HS-27A (cell line): ENCODE data around the gene GINS2.

Experiments used
- DNase-seq: peaks from one replicate; pipeline ENCODE4 v3.0.0-alpha.2; 2012; ENCODE audit warnings: low read depth, missing footprints

Gene GINS2

GRCh38 chr16:85667841-85668413 is 20.8 kb downstream of the GINS2 start:
- DNase-seq, result no peak

DNA sequence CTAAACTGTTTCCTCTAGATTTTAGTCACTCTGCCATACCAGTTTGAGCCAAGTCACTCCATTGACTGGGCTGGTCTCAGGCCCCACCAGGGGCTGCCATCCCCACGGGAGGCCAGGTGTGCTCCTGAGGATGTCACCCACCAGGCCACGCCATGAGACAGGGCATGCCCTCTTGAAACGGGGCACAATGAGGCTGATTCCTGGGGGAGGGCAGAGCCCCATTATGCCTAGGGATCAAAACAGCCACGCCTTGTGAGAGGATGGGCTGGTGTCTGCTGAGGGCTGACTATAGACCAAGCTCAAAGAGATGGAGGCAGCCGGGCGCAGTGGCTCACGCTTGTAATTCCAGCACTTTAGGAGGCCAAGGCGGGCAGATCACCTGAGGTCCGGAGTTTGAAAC is 21.5 kb downstream of the GINS2 start:
- no peak for DNase-seq

DNA sequence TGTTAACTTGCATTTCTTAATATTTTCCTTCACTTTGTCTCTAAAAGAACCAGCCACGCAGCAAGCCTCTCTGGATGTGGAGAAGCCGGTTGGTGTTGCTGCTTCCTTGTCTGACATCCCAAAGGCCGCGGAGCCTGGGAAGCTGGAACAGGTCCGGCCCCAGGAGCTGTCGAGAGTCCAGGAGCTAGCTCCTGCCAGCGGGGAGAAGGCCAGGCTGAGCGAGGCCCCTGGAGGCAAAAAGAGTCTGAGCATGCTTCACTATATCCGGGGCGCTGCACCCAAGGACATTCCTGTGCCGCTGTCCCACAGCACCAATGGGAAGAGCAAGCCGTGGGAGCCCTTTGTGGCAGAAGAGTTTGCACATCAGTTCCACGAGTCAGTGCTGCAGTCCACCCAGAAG is 22.8 kb downstream of the GINS2 start:
- no peak for DNase-seq

- DNase-seq, result no peak
Measured at GRCh38 chr16:85665373-85665740, 23.4 kb downstream of the GINS2 start.

GRCh38 chr16:85664580-85665372 is 24.0 kb downstream of the GINS2 start:
- DNase-seq, result no peak

- no peak for DNase-seq
Measured at GRCh38 chr16:85663891-85664321, 24.8 kb downstream of the GINS2 start.

DNA sequence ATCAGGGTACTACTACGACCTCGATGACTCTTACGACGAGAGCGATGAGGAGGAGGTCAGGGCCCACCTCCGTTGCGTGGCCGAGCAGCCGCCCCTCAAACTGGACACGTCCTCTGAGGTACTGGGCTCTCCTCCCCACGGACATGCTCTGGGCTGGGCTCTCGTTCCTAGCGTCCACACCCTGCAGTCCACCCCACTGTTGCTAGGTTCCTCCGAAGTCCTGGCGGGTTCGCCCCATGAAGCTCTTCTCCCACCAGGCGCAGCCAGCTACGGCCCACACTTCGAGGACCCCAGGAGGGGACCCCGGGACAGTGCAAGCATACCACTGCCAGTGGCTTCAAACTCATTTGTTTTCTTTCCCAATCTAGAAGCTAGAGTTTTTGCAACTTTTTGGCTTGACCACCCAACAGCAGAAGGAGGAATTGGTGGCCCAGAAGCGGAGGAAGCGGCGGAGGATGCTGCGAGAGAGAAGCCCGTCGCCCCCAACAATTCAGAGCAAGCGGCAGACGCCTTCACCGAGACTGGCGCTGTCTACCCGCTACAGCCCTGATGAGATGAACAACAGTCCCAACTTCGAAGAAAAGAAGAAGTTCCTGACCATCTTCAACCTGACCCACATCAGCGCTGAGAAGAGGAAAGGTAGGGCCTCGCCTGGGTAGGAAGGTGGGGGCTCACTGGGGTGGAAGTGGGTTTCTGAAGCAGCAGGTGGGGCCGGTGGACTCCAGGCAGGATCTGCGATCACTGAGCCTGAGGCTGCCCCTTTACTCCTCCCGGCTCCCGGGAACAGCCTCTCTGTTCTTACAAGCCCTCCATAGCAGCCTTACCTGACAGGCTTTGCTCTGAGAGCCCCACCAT is 25.6 kb downstream of the GINS2 start:
- no peak for DNase-seq

- DNase-seq, result no peak
Measured at GRCh38 chr16:85662482-85662812, 26.3 kb downstream of the GINS2 start.

GRCh38 chr16:85661740-85662481 is 26.8 kb downstream of the GINS2 start:
- DNase-seq, result no peak

GRCh38 chr16:85660843-85661739 is 27.7 kb downstream of the GINS2 start:
- no peak for DNase-seq

DNA sequence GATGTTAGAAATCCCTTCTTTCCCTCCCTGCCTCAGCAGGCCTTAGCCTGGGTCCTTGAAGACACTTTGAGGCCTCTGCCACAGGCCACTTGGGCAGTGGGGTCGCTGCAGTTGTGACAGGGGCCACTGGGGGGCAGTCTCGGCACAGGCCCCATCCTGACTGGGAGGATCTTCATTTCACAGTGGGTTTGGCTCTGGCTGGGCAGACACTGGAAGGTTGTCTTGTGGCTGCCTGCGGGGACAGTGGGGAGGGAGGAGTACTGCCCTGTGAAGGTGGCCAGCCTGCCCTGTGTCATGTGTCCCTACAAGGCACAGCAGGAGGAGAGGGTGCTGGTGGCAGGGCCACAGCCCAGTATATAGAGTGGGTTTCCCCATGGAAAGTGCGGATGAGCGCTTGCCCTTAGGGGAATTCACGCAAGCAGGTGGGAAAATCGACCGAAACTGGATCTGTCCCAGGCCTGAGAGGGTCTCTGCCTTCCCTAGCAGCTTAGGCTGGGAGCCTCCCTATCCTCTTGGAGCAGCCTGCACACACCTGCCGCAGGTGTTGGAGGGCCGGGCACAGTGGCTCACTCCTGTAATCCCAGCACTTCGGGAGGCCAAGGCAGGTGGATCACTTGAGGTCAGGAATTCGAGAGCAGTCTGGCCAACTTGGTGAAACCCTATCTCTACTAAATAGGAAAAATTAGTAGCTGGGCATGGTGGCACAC is 28.8 kb downstream of the GINS2 start:
- DNase-seq, result peak; percentile 12

GRCh38 chr16:85659336-85659735 is 29.4 kb downstream of the GINS2 start:
- no peak for DNase-seq

DNA sequence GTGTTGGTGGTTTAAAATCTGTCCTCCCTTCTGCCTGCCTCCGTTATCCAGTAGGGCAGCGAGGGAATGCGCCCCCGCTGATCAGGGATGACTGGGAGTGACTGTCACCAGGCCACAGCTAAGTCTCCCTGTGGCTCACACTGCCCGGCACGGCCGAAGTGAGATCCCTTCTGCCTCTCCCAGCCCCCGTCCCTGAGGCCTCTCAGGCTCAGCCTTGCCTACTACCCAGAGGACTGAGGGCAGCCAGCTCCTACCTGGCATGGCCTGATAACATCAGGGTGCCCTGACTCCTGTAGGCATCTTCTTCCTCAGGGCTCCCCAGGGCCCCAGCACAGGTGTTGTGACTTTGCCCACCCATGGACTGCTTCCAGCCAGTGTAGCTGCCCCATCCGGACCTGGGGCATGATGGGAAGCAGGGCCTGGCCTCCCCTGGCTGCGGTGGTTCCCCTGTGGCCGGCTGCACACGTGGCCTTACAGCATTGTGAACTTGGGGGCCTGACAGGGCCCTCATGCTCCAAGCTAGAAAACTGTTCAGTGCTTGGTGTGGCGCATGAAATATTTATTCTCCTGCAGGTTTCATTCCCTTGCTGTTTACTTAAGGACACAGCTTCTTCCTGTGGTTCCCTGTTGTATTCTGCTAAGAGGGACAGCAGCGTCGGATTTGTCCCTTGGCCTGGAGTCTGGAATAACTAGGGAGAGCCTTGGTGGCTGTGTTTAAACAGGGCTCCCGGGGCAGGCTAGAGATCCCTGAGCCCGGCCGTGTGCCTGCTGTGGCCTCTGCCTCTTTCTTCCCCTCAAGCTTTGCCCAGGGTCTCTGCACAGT is 30.0 kb downstream of the GINS2 start:
- no peak for DNase-seq

DNA sequence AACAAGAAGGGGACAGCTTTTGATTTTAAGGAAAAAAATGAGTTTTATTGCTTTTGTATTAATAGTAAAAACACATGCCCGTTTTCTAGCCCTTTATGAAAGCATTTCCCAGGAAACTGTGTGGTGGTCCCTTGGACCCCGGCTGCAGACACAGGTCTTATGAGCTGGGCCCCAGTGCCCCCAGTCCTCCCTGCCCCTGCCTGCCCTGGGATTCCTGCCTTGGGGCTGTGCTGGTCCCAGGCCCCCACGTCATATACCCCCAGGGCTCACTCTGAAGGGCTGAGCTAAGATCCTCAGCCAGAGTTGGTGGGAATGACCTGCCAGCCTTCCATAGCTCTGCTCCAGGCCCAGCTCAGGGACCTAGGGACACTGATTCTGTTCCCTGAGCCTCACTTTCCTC is 30.8 kb downstream of the GINS2 start:
- DNase-seq, result no peak

DNA sequence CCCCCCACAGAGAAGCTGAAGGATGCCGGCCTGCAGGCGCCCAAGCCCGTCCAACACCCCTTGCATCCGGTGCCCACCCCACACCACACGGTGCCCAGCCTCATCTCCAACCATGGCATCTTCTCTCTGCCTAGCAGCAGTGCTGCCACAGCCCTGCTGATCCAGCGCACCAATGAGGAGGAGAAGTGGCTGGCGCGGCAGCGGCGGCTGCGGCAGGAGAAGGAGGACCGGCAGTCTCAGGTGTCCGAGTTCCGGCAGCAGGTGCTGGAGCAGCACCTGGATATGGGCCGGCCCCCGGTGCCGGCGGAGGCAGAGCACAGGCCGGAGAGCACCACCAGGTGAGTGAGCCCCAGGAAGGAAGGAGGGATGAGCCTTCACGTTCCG is 31.5 kb downstream of the GINS2 start:
- no peak for DNase-seq

DNA sequence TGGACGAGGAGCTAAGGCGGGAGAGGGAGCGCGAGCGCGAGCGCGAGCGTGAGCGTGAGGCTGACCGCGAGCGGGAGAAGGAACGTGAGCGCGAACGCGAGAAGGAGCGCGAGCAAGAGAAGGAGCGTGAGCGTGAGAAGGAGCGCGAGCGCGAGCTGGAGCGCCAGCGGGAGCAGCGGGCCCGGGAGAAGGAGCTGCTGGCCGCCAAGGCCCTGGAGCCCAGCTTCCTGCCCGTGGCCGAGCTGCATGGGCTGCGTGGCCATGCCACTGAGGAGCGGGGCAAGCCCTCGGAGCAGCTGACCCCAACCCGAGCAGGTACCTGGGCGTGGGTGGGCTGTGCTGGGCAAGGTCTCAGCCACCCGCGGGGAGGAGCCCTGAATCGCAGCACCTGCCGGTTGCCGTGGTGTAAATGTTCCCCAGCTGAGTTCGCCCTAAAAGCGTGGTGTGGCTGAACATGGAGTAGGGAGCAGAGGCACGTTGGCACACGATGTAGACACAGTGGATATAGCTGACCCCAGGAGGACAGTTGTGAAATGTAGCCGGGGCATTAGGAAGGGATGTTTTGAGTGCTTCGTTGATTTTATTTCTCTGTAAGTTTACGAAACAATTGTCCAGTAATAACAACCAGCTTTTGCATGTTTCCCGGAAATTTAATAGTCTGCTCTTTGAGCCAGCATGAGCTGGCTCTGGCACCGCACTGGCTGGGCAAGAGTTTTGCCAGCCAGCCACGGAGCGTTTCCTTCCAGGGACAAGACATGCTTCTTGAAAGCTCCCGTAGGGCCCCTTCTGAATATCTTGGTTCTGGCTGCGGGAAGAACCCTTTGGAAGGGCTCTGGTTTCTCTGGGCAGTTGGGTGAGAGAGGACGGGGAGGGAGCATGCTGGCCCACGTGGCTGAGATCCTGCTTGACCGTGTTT is 32.1 kb downstream of the GINS2 start:
- no peak for DNase-seq

GRCh38 chr16:85655216-85656129 is 33.3 kb downstream of the GINS2 start:
- DNase-seq, result no peak
